Mesangial cell (primary cell): ENCODE results near the gene ABCD4. TPM values are rescaled to one million over a fixed set of nuclear protein-coding genes. Genes with fewer than 3 reads are reported as not detected.

Experiments
- total RNA-seq: library from RNA; depleted of rRNA; stranded (reverse); fragments of >200 nt; gene quantifications from 2 replicates; pipeline ENCODE4 v1.2.3, GENCODE V29; 2015

Gene ABCD4
- total RNA-seq, result 28.5 and 46.0 TPM in 2 replicates

DNA sequence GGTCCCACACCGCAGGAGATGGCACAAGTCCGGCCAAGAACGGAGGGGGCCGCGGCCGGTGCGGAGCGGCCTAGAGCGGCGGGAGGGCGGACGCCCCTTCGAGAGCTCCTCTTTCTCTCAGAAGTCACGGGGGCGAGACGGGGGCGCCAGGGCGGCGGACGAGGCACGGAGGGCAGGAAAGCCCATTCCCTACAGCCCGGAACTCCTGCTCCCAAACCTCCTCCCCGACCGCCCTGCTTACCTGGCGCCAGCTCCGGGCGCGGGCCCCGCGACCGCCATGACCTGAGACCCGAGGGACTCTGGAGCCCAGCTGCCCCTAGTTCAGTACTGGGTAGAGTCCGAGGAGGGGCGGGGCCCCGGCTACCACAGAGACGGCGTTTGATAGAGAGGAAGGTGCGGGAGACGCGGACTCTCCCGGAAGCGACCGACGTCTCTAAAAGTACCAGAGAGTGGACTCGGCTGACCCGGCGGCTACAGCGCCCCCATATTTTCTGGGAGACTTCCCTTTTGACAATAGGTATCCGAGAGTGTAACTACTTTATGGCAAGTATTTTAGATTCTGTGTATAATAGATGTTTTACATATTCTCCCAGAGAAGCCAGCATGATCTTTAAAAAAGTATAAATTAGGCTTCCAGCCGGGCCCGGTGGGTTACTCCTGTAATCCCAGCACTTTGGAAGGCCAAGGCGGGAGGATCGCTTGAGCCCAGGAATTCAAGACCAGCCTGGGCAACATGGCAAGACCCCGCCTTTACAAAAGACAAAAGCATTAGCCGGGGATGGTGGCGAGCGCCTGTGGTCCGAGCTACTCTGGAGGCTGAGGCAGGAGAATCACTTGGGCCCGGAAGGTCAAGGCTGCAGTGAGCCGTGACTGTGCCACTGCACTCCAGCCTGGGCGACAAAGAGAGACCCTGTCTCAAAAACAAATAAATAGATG is at the start of gene ABCD4:
Gene ABCD4, minus strand, starts transcription at position 301 of the 936 bp plus-strand sequence. Its CDS starts 22 bp downstream, at position 279.

DNA sequence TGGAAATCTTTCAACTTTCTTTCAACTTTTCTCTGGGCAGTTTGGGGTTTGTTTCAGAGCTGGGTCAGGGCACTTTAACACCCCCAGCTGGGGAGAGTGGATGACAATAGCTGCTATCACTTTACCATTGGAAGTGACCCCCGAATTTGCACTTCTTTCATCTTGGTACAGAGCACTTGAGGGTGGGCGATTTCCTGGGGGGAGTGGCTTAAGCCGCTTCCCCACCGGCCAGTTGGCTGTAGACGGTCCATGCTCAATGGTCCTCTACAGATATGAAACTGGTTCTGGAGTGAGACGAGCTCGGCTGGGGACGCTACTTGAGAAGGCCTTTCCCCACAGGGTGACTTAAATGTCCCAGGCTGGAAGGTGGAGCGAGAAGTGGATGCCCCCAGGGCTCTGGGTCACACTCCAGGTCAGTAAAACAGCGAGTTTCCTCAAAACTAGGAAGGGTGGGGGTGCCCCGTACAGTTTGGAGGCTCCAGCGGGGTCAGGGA is 45.6 kb upstream of the ABCD4 start, which contains the start of gene VRTN:
Gene VRTN, plus strand, starts transcription at position 231 of the 494 bp plus-strand sequence. CDS start 8,313 bp downstream, outside the sequence.

DNA sequence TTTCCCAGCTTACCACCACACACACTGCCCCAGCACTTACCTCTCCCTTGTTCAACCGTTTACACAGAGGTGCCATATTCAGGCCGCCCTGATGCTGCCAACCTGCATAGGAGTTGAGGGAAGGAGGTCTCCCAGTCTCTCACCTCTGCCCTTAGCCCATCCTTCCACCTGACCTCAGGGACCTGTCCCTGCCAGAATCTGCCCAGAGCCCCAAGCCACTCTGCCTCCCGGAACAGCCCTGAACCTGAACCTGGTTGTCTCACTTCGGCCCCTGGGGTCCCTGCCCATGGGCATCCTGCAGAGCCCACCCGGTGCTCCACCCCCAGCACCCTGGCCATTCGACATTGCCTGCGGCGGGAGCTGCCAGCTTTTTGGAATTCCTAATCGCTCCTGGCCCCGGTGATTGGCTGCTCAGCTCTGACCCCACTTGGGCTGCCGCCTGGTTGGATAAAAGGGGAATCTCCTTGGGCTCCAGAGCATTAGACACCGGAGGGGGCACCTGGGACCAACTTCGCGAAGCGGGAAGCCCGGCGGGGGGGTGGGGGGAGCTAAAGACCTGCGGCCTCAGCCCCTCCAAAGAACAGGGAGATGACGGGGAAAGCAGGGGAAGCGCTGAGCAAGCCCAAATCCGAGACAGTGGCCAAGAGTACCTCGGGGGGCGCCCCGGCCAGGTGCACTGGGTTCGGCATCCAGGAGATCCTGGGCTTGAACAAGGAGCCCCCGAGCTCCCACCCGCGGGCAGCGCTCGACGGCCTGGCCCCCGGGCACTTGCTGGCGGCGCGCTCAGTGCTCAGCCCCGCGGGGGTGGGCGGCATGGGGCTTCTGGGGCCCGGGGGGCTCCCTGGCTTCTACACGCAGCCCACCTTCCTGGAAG is 63.5 kb downstream of the ABCD4 start, which contains the start of gene VSX2:
Gene VSX2, plus strand, starts transcription at position 476 of the 874 bp plus-strand sequence. Its CDS starts 113 bp downstream, at position 589.

Other genes starting within 250 kb of the ABCD4 start
- 4.1 and 10.5 TPM in 2 replicates for gene ALDH6A1, start 218.5 kb downstream of the ABCD4 start, total RNA-seq
- gene LIN52, start 218.0 kb downstream of the ABCD4 start, total RNA-seq, result 3.5 and 6.2 TPM in 2 replicates
- not detected in 2 replicates for gene VSX2, start 63.5 kb downstream of the ABCD4 start, total RNA-seq
- not detected in 2 replicates for gene VRTN, start 45.5 kb upstream of the ABCD4 start, total RNA-seq
- 0.25 TPM in 1 of 2 replicates, not detected in the other for gene SYNDIG1L, start 123.3 kb upstream of the ABCD4 start, total RNA-seq
- 391 and 550 TPM in 2 replicates for gene NPC2, start 190.4 kb upstream of the ABCD4 start, total RNA-seq
- gene ISCA2, start 190.8 kb upstream of the ABCD4 start, total RNA-seq, result 34.4 and 34.7 TPM in 2 replicates